Loucy (cell line): ENCODE results near the gene CLVS2.

Source experiments
- H2AFZ ChIP-seq: fragments of 200-600 bp; sonication (generic); 2 replicates; pipeline ENCODE4 v1.6.0; 2016; ENCODE audit warnings: antibody characterized with exemption, mild to moderate bottlenecking, low read length, moderate library complexity
- H3F3A ChIP-seq: fragments of 200-600 bp; 2 replicates; pipeline ENCODE4 v1.6.0; 2016; ENCODE audit warnings: antibody characterized with exemption, low read depth, mild to moderate bottlenecking
- H3K27me3 ChIP-seq: fragments of 200-600 bp; sonication (generic); 2 replicates; pipeline ENCODE4 v1.6.1; 2014; ENCODE audit warnings: low read length, mild to moderate bottlenecking; ENCODE audit not compliant: insufficient read depth, poor library complexity, severe bottlenecking
- H3K36me3 ChIP-seq: fragments of 200-600 bp; sonication (generic); 2 replicates; pipeline ENCODE4 v1.6.1; 2016; ENCODE audit warnings: low read length; ENCODE audit not compliant: insufficient read depth
- H3K4me1 ChIP-seq: fragments of 200-600 bp; sonication (generic); 2 replicates; pipeline ENCODE4 v1.5.1; 2014; ENCODE audit warnings: low read length, mild to moderate bottlenecking; ENCODE audit not compliant: insufficient read depth, poor library complexity, severe bottlenecking
- H3K4me2 ChIP-seq: fragments of 200-600 bp; sonication (generic); 2 replicates; pipeline ENCODE4 v1.6.0; 2014; ENCODE audit warnings: antibody characterized with exemption, low read length, low read depth, mild to moderate bottlenecking; ENCODE audit not compliant: poor library complexity, severe bottlenecking
- H3K4me3 ChIP-seq: fragments of 200-600 bp; sonication (generic); 2 replicates; pipeline ENCODE4 v1.5.1; 2014; ENCODE audit warnings: low read length, mild to moderate bottlenecking, mixed read lengths; ENCODE audit not compliant: poor library complexity, severe bottlenecking
- H3K79me2 ChIP-seq: fragments of 200-600 bp; sonication (generic); 2 replicates; pipeline ENCODE4 v1.6.1; 2014; ENCODE audit warnings: low read length; ENCODE audit not compliant: insufficient read depth
- H3K9ac ChIP-seq: fragments of 200-600 bp; sonication (generic); 2 replicates; pipeline ENCODE4 v1.6.0; 2014; ENCODE audit warnings: mild to moderate bottlenecking, low read depth, low read length, moderate library complexity; ENCODE audit not compliant: poor library complexity, severe bottlenecking
- H3K9me2 ChIP-seq: fragments of 200-600 bp; sonication (generic); replicated peaks from 2 replicates; pipeline ENCODE4 v1.6.1; 2016; ENCODE audit warnings: low read depth, low read length, mixed read lengths
- H3K9me3 ChIP-seq: fragments of 200-600 bp; sonication (generic); 2 replicates; pipeline ENCODE4 v1.6.1; 2014; ENCODE audit warnings: mild to moderate bottlenecking, antibody characterized with exemption, low read length, low read depth; ENCODE audit not compliant: insufficient read depth
- H4K20me1 ChIP-seq: fragments of 200-600 bp; sonication (generic); 2 replicates; pipeline ENCODE4 v1.6.0; 2014; ENCODE audit warnings: antibody characterized with exemption, low read length, mild to moderate bottlenecking; ENCODE audit not compliant: insufficient read depth, poor library complexity, severe bottlenecking
- CTCF ChIP-seq: fragments of 200-600 bp; sonication (generic); conservative IDR thresholded peaks from 2 replicates; pipeline ENCODE4 v1.5.1; 2014; ENCODE audit warnings: mild to moderate bottlenecking, antibody characterized with exemption, low read length
- EZH2phosphoT487 ChIP-seq: fragments of 200-600 bp; IDR thresholded peaks from 2 replicates; pipeline ENCODE4 v1.6.1; 2018; ENCODE audit warnings: antibody characterized with exemption, mild to moderate bottlenecking, moderate library complexity, borderline replicate concordance

Gene CLVS2

GRCh38 chr6:123000244-123000770 lies 4.3 kb downstream of the CLVS2 start:
- Histone ChIP-seq H3K4me3 (no peak overlapping the region), H3K27me3 (no peaks in the 10 kb centered on the region), H3K9me3 (no peaks in the 10 kb centered on the region), H3F3A (no peaks in the 10 kb centered on the region), H3K4me2 (no peak overlapping the region), H3K9ac (no peak overlapping the region), H3K79me2 (no peaks in the 10 kb centered on the region), H3K36me3 (no peaks in the 10 kb centered on the region), H2AFZ (no peak overlapping the region), H4K20me1 (no peaks in the 10 kb centered on the region), H3K9me2 (no peaks in the 10 kb centered on the region), H3K4me1 (no peaks in the 10 kb centered on the region)
- TF ChIP-seq CTCF: no peak
- TF ChIP-seq EZH2phosphoT487: no peak

GRCh38 chr6:123001540-123001939 lies 5.5 kb downstream of the CLVS2 start:
- Histone ChIP-seq H3K27me3 (no peaks in the 10 kb centered on the region), H3K4me3 (no peak overlapping the region), H2AFZ (no peak overlapping the region), H3K79me2 (no peaks in the 10 kb centered on the region), H3K9ac (no peak overlapping the region), H3K9me3 (no peaks in the 10 kb centered on the region), H3K9me2 (no peaks in the 10 kb centered on the region), H3K36me3 (no peaks in the 10 kb centered on the region), H3F3A (no peaks in the 10 kb centered on the region), H3K4me1 (no peaks in the 10 kb centered on the region), H3K4me2 (no peak overlapping the region), H4K20me1 (no peaks in the 10 kb centered on the region)
- no peak for TF ChIP-seq EZH2phosphoT487
- no peak for TF ChIP-seq CTCF

GRCh38 chr6:123007885-123008284 lies 11.8 kb downstream of the CLVS2 start:
- no peak overlapping the region for H3K4me2 ChIP-seq
- H2AFZ ChIP-seq: no peak overlapping the region
- H3K79me2 ChIP-seq: no peaks in the 10 kb centered on the region
- H3K9me3 ChIP-seq: no peaks in the 10 kb centered on the region
- H3F3A ChIP-seq: no peaks in the 10 kb centered on the region
- no peak overlapping the region for H3K4me3 ChIP-seq
- no peaks in the 10 kb centered on the region for H3K9me2 ChIP-seq
- H3K9ac ChIP-seq: no peak overlapping the region
- no peaks in the 10 kb centered on the region for H4K20me1 ChIP-seq
- H3K27me3 ChIP-seq: no peaks in the 10 kb centered on the region
- TF ChIP-seq CTCF: no peak
- no peak for TF ChIP-seq EZH2phosphoT487
- no peaks in the 10 kb centered on the region for H3K4me1 ChIP-seq
- H3K36me3 ChIP-seq: no peaks in the 10 kb centered on the region
